SH-SY5Y (cell line): ENCODE data around the gene TMEM44.

Experiments
- GATA2 ChIP-seq: IDR thresholded peaks from 2 replicates; pipeline ENCODE4 v1.6.1; 2011; ENCODE audit warnings: mild to moderate bottlenecking, low read depth, low read length
- GATA3 ChIP-seq: IDR thresholded peaks from 2 replicates; pipeline ENCODE4 v1.6.1; 2011; ENCODE audit warnings: low read depth, mild to moderate bottlenecking, low read length, moderate library complexity

- TF ChIP-seq GATA2: no peak
- TF ChIP-seq GATA3: no peak
Measured at GRCh38 chr3:194602669-194603171, 30.5 kb downstream of the TMEM44 start.
